ENCODE measurements around the gene KCNH1. TPM values are rescaled to one million over a fixed set of nuclear protein-coding genes. Genes with fewer than 3 reads are reported as not detected.

The KCNH1 gene
- total RNA-seq, 1 experiment from 2014 or later, result not detected

- H3K27me3 Mint-ChIP-seq (ENCODE audit: insufficient read depth, unreplicated experiment), result peaks cover 7% of the 10 kb centered on the region
- TF ChIP-seq CTCF (IDR thresholded peaks at IDR 0.05; ENCODE audit: insufficient read depth in 1 of 2, low read depth in 1 of 2, low read length in 1 of 2, severe bottlenecking in 1 of 2, unreplicated experiment in 1 of 2), result no peak
- CTCF ChIA-PET, result no interaction called here
These were observed 346.1 kb downstream of the KCNH1 start for GRCh38 chr1:210787800-210788199.

GRCh38 chr1:210786546-210786945, 347.4 kb downstream of the KCNH1 start:
- H3K27me3 ChIP-seq (replicated peaks; ENCODE audit: control insufficient read depth, insufficient read depth, low read length), result no peaks in the 10 kb centered on the region
- H3K4me1 ChIP-seq, result no peaks in the 10 kb centered on the region
- H3K9me3 ChIP-seq, result no peaks in the 10 kb centered on the region
- BruUV-seq (replicated peaks), result no TSS peak
- H3K36me3 ChIP-seq (ENCODE audit: control insufficient read depth, insufficient read depth, low read length), result no peaks in the 10 kb centered on the region
- ChIA-PET CTCF (no interaction called here), POLR2A (no interaction called here)
- intact Hi-C loops (cut with micrococcal nuclease; ENCODE audit: unreplicated experiment), result no loop called here
- no peak for DNase-seq
- H3K9me3 Mint-ChIP-seq (ENCODE audit: unreplicated experiment), result peaks cover 1% of the 10 kb centered on the region
- H3K27ac Mint-ChIP-seq (ENCODE audit: unreplicated experiment), result no peak overlapping the region
- H3K4me1 Mint-ChIP-seq (ENCODE audit: low read depth, unreplicated experiment), result no peaks in the 10 kb centered on the region
- no peak for TF ChIP-seq CTCF (IDR thresholded peaks at IDR 0.05; ENCODE audit: insufficient read depth in 1 of 2, low read depth in 1 of 2, low read length in 1 of 2, severe bottlenecking in 1 of 2, unreplicated experiment in 1 of 2)
- no peaks in the 10 kb centered on the region for H3K36me3 Mint-ChIP-seq (ENCODE audit: insufficient read depth, unreplicated experiment)
- H3K4me3 ChIP-seq (ENCODE audit: low read depth, low read length), result no peak overlapping the region
- no peak overlapping the region for H3K4me3 Mint-ChIP-seq (ENCODE audit: unreplicated experiment)
- peaks cover 13% of the 10 kb centered on the region for H3K27me3 Mint-ChIP-seq (ENCODE audit: insufficient read depth, unreplicated experiment)

More at GRCh38 chr1:210787800-210788199, 346.1 kb downstream of the KCNH1 start:
- no TSS peak for BruUV-seq (replicated peaks)
- peaks cover 10% of the 10 kb centered on the region for H3K4me1 ChIP-seq
- no peak for DNase-seq
- Mint-ChIP-seq H3K9me3 (ENCODE audit: unreplicated experiment) (peaks cover 12% of the 10 kb centered on the region), H3K4me1 (ENCODE audit: low read depth, unreplicated experiment) (peaks cover 11% of the 10 kb centered on the region), H3K4me3 (ENCODE audit: unreplicated experiment) (no peak overlapping the region), H3K27ac (ENCODE audit: unreplicated experiment) (no peak overlapping the region), H3K36me3 (ENCODE audit: insufficient read depth, unreplicated experiment) (no peaks in the 10 kb centered on the region)
- POLR2A ChIA-PET, result interaction anchor here (0.6 kb wide), 1 partner anchor 63 kb away, joined by 3 read pairs; no protein-coding TSS in a partner anchor
- H3K4me3 ChIP-seq (ENCODE audit: low read depth, low read length), result no peak overlapping the region
- no peaks in the 10 kb centered on the region for H3K9me3 ChIP-seq
- H3K27me3 ChIP-seq (replicated peaks; ENCODE audit: control insufficient read depth, insufficient read depth, low read length), result no peaks in the 10 kb centered on the region
- intact Hi-C loops (cut with micrococcal nuclease; ENCODE audit: unreplicated experiment), result no loop called here
- H3K36me3 ChIP-seq (ENCODE audit: control insufficient read depth, insufficient read depth, low read length), result no peaks in the 10 kb centered on the region

GRCh38 chr1:210783925-210784324, 350.0 kb downstream of the KCNH1 start:
- H3K27me3 ChIP-seq (replicated peaks; ENCODE audit: control insufficient read depth, insufficient read depth, low read length), result no peaks in the 10 kb centered on the region
- Mint-ChIP-seq H3K4me1 (ENCODE audit: low read depth, unreplicated experiment) (no peaks in the 10 kb centered on the region), H3K27me3 (ENCODE audit: insufficient read depth, unreplicated experiment) (peaks cover 16% of the 10 kb centered on the region), H3K4me3 (ENCODE audit: unreplicated experiment) (no peak overlapping the region), H3K36me3 (ENCODE audit: insufficient read depth, unreplicated experiment) (no peaks in the 10 kb centered on the region), H3K27ac (ENCODE audit: unreplicated experiment) (no peak overlapping the region), H3K9me3 (ENCODE audit: unreplicated experiment) (no peaks in the 10 kb centered on the region)
- no peak for TF ChIP-seq CTCF (IDR thresholded peaks at IDR 0.05; ENCODE audit: insufficient read depth in 1 of 2, low read depth in 1 of 2, low read length in 1 of 2, severe bottlenecking in 1 of 2, unreplicated experiment in 1 of 2)
- ChIA-PET CTCF (no interaction called here), POLR2A (no interaction called here)
- no peak overlapping the region for H3K4me3 ChIP-seq (ENCODE audit: low read depth, low read length)
- H3K4me1 ChIP-seq, result no peaks in the 10 kb centered on the region
- no peaks in the 10 kb centered on the region for H3K36me3 ChIP-seq (ENCODE audit: control insufficient read depth, insufficient read depth, low read length)
- BruUV-seq (replicated peaks), result no TSS peak
- intact Hi-C loops (cut with micrococcal nuclease; ENCODE audit: unreplicated experiment), result no loop called here
- no peaks in the 10 kb centered on the region for H3K9me3 ChIP-seq
- DNase-seq, result no peak
